GM13976 (cell line): ENCODE data around the gene ERCC1.
"Not testable (repeated sequence)": the region's sequence is repeated elsewhere in the genome, so short reads cannot be mapped to it uniquely, and the experiment has no call there.

Experiments used
- DNase-seq: peaks from one replicate; pipeline ENCODE4 v3.0.0; 2012; ENCODE audit warnings: low spot score
- CTCF ChIP-seq: IDR thresholded peaks from 2 replicates; pipeline ENCODE4 v1.5.1; 2012; ENCODE audit warnings: borderline replicate concordance, mild to moderate bottlenecking; ENCODE audit not compliant: insufficient read depth; ENCODE audit errors: extremely low read depth, missing control alignments, control extremely low read depth
- in situ Hi-C: fragments of 300-500 bp; cut with MboI; formaldehyde crosslinking; loops from one replicate; pipeline ENCODE4 v1.12.0; 2022; ENCODE audit warnings: low sequenced_read_pairs, mixed read lengths, inconsistent platforms; ENCODE audit not compliant: unreplicated experiment

The ERCC1 gene

GRCh38 chr19:45408121-45408520 is 15.6 kb downstream of the ERCC1 start:
- no peak for TF ChIP-seq CTCF
- peak; percentile 4 for DNase-seq
- in situ Hi-C loops: no loop called here

- peak; percentile 11 for DNase-seq
- in situ Hi-C loops: not testable (repeated sequence)
Measured at GRCh38 chr19:45407585-45407984, 16.1 kb downstream of the ERCC1 start.

- in situ Hi-C loops: no loop called here
- DNase-seq: no peak
- TF ChIP-seq CTCF: no peak
Measured at GRCh38 chr19:45407091-45407375, 16.7 kb downstream of the ERCC1 start.

- in situ Hi-C loops: no loop called here
- no peak for TF ChIP-seq CTCF
- peak; percentile 92 for DNase-seq
Measured at GRCh38 chr19:45406226-45407090, 17.3 kb downstream of the ERCC1 start, which contains the start of gene POLR1G. Gene POLR1G (plus strand): TSS chr19:45406644. CDS start chr19:45406697, 53 bp downstream.

- DNase-seq: peak; percentile 91
- in situ Hi-C loops: no loop called here
- no peak for TF ChIP-seq CTCF
Measured at GRCh38 chr19:45405435-45406225, 18.1 kb downstream of the ERCC1 start.

- TF ChIP-seq CTCF: no peak
- in situ Hi-C loops: no loop called here
- peak; percentile 89 for DNase-seq
Measured at GRCh38 chr19:45404557-45405434, 18.9 kb downstream of the ERCC1 start, which contains the start of gene PPP1R13L. Gene PPP1R13L (minus strand): TSS chr19:45405069. CDS start chr19:45398318, 6,751 bp downstream.
